ENCODE measurements around the gene IL10RA.

IL10RA gene

DNA sequence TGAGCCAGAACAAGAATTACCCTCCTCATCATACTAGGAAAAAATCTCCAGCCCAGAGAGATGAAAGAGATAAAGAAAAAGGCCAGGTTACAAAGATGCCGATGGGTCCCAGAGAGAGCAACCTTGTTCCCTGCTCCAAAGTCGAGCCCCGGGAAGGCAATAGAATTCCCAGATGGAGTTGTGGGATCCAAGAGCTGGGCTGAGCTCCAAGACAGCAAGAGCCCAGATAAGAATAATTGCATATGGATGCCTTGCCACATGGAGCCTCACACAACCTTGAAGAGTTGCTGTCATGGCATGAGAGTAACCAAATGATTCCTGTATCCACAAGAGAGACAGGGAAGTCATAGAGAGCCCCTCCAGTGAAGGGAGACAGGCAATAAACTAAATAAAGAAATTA, 30.9 kb downstream of the IL10RA start:
- Histone ChIP-seq H3K27me3 (ENCODE audit: insufficient read depth, insufficient read length) (no peaks in the 10 kb centered on the region), H3K4me1 (ENCODE audit: insufficient read depth, insufficient read length) (no peaks in the 10 kb centered on the region), H3K4me3 (ENCODE audit: insufficient read length, low read depth) (no peak overlapping the region), H3K36me3 (ENCODE audit: insufficient read depth, insufficient read length, low read length) (no peaks in the 10 kb centered on the region), H3K9me3 (ENCODE audit: insufficient read depth, low read length) (0 out of 2 replicates have a peak, but pooled peaks cover 5% of the 10 kb centered on the region), H3K9ac (ENCODE audit: insufficient read length, low read depth) (no peak overlapping the region)
- no peak for DNase-seq (ENCODE audit: low read depth, low spot score)
- no peak for TF ChIP-seq SUZ12 (IDR thresholded peaks at IDR 0.05; ENCODE audit: extremely low read depth, insufficient read depth, insufficient read length)
- TF ChIP-seq YY1 (IDR thresholded peaks at IDR 0.05; ENCODE audit: insufficient read depth, insufficient read length) = no peak
- TF ChIP-seq ZNF274 (IDR thresholded peaks at IDR 0.05; ENCODE audit: low read depth, low read length) = no peak

DNA sequence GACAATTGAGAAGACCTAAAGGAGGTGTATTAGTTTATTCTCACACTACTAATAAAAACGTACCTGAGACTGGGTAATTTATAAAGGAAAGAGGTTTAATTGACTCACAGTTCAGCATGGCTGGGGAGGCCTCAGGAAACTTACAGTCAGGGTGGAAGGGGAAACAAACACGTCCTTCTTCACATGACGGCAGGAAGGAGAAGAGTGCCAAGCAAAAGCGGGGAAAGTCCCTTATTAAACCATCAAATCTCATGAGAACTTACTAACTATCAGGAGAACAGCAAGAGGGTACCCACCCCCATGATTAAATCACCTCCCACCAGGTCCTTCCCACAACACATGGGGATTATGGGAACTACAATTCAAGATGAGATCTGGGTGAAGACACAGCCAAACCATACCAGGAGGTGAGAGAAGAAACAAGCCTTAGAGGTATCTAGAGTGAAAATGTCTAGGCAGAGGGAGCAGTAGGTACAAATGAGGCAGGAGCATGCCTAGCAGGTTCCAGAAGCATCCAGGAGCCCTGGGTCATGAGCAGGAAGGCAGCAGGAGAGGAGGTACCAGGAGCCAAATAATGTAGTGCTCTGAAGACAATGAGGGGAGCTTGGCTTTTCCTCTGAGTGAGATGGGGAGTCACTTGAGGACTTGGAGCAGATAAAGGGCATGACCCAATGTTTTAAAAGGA, 31.6 kb downstream of the IL10RA start:
- Histone ChIP-seq H3K36me3 (ENCODE audit: insufficient read depth, insufficient read length, low read length) (no peaks in the 10 kb centered on the region), H3K27me3 (ENCODE audit: insufficient read depth, insufficient read length) (no peaks in the 10 kb centered on the region), H3K4me3 (ENCODE audit: insufficient read length, low read depth) (no peak overlapping the region), H3K4me1 (ENCODE audit: insufficient read depth, insufficient read length) (no peaks in the 10 kb centered on the region), H3K9me3 (ENCODE audit: insufficient read depth, low read length) (0 out of 2 replicates have a peak, but pooled peaks cover 5% of the 10 kb centered on the region), H3K9ac (ENCODE audit: insufficient read length, low read depth) (no peak overlapping the region)
- no peak for TF ChIP-seq YY1 (IDR thresholded peaks at IDR 0.05; ENCODE audit: insufficient read depth, insufficient read length)
- no peak for TF ChIP-seq ZNF274 (IDR thresholded peaks at IDR 0.05; ENCODE audit: low read depth, low read length)
- no peak for TF ChIP-seq SUZ12 (IDR thresholded peaks at IDR 0.05; ENCODE audit: extremely low read depth, insufficient read depth, insufficient read length)
- no peak for DNase-seq (ENCODE audit: low read depth, low spot score)

DNA sequence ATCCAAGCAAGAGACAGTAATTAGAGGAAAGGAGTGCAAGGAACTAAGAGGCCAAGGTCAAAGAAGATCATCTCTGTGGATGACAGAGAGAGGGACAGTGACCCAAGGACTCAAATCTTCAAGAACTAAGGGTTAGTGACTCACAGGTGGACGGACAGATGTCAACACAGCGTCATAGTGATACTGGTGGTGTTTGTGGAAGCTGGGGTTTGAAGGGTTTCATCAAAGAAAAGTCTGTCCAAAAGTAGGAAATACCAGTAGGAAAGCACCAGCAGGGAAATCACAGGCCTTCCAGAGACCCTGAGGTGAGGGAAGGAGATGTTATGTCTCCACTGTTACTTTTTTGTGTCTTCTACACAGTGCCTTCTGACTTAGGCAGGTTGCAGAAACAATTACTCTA, 32.2 kb downstream of the IL10RA start:
- TF ChIP-seq SUZ12 (IDR thresholded peaks at IDR 0.05; ENCODE audit: extremely low read depth, insufficient read depth, insufficient read length) (no peak), ZNF274 (IDR thresholded peaks at IDR 0.05; ENCODE audit: low read depth, low read length) (no peak), YY1 (IDR thresholded peaks at IDR 0.05; ENCODE audit: insufficient read depth, insufficient read length) (no peak)
- H3K4me1 ChIP-seq (ENCODE audit: insufficient read depth, insufficient read length) = no peaks in the 10 kb centered on the region
- H3K9me3 ChIP-seq (ENCODE audit: insufficient read depth, low read length) = 0 out of 2 replicates have a peak, but pooled peaks cover 5% of the 10 kb centered on the region
- DNase-seq (ENCODE audit: low read depth, low spot score) = no peak
- no peak overlapping the region for H3K4me3 ChIP-seq (ENCODE audit: insufficient read length, low read depth)
- H3K36me3 ChIP-seq (ENCODE audit: insufficient read depth, insufficient read length, low read length) = no peaks in the 10 kb centered on the region
- no peaks in the 10 kb centered on the region for H3K27me3 ChIP-seq (ENCODE audit: insufficient read depth, insufficient read length)
- H3K9ac ChIP-seq (ENCODE audit: insufficient read length, low read depth) = no peak overlapping the region

DNA sequence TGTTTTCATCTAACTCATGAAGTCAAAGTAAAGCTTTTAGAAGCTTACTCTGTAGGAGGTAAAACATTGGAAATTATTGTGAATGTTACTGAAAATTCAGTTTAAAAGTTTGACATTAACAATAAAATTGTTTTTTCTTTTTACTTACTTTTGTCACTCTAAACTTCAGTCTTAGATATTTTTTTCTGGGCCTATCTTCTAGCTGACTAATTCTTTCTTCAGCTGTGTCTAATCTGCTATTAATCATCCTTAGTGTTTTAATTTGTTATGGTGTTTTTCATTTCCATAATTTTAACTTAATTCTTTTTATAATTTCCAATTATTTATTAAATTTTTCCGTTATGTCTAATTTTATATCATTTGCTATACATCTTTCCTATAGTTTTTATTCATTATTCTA, 35.0 kb downstream of the IL10RA start:
- Histone ChIP-seq H3K36me3 (ENCODE audit: insufficient read depth, insufficient read length, low read length) (no peaks in the 10 kb centered on the region), H3K4me3 (ENCODE audit: insufficient read length, low read depth) (no peak overlapping the region), H3K4me1 (ENCODE audit: insufficient read depth, insufficient read length) (no peaks in the 10 kb centered on the region), H3K27me3 (ENCODE audit: insufficient read depth, insufficient read length) (no peaks in the 10 kb centered on the region), H3K9me3 (ENCODE audit: insufficient read depth, low read length) (0 out of 2 replicates have a peak, but pooled peaks cover 5% of the 10 kb centered on the region), H3K9ac (ENCODE audit: insufficient read length, low read depth) (no peak overlapping the region)
- TF ChIP-seq SUZ12 (IDR thresholded peaks at IDR 0.05; ENCODE audit: extremely low read depth, insufficient read depth, insufficient read length) (no peak), YY1 (IDR thresholded peaks at IDR 0.05; ENCODE audit: insufficient read depth, insufficient read length) (no peak), ZNF274 (IDR thresholded peaks at IDR 0.05; ENCODE audit: low read depth, low read length) (no peak)
- DNase-seq (ENCODE audit: low read depth, low spot score) = no peak

DNA sequence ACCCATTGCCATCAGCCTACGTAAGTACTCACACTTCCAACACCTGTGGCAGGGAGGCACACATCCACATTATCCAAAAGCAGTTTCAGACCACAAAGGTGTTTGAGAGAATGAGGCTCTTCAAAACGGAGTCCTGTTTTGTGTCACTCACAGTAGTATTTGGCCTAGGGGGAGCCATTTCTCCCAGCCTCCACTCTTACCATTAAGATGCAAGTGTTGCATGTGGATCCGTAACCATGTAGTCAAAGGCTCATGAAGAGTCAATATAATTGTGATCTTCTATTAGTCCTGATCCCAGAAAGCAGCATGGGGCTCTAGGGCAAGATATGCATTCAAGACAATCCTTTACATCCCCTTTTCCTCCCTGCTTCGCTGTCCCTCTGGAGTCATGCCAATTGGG, 41.5 kb downstream of the IL10RA start:
- Histone ChIP-seq H3K27me3 (ENCODE audit: insufficient read depth, insufficient read length) (no peaks in the 10 kb centered on the region), H3K4me3 (ENCODE audit: insufficient read length, low read depth) (no peak overlapping the region), H3K4me1 (ENCODE audit: insufficient read depth, insufficient read length) (no peaks in the 10 kb centered on the region), H3K9ac (ENCODE audit: insufficient read length, low read depth) (no peak overlapping the region), H3K36me3 (ENCODE audit: insufficient read depth, insufficient read length, low read length) (no peaks in the 10 kb centered on the region), H3K9me3 (ENCODE audit: insufficient read depth, low read length) (no peaks in the 10 kb centered on the region)
- DNase-seq (ENCODE audit: low read depth, low spot score) = no peak
- TF ChIP-seq ZNF274 (IDR thresholded peaks at IDR 0.05; ENCODE audit: low read depth, low read length) = no peak
- no peak for TF ChIP-seq YY1 (IDR thresholded peaks at IDR 0.05; ENCODE audit: insufficient read depth, insufficient read length)
- no peak for TF ChIP-seq SUZ12 (IDR thresholded peaks at IDR 0.05; ENCODE audit: extremely low read depth, insufficient read depth, insufficient read length)

DNA sequence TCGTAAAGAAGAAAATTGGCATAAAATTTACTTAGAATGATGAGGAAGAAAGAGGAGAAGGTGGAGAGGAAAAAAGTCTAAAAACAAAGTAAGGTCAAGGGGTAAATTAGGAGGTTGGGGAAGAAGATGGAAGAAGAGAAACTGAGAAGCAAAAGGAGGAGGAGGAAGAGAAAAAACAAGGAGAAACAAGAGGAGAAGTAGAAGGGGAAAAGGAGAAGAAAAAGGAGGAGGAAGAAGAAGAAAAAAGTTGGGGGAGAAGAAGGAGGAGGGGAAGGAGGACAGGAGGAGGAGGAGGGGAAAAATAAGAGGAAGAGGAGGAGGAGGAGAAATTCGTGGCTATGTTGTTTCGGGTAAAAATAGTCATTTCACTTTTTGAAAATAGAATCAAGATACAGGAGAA, 42.4 kb downstream of the IL10RA start:
- TF ChIP-seq ZNF274 (IDR thresholded peaks at IDR 0.05; ENCODE audit: low read depth, low read length) = no peak
- no peak for TF ChIP-seq SUZ12 (IDR thresholded peaks at IDR 0.05; ENCODE audit: extremely low read depth, insufficient read depth, insufficient read length)
- TF ChIP-seq YY1 (IDR thresholded peaks at IDR 0.05; ENCODE audit: insufficient read depth, insufficient read length) = no peak
- Histone ChIP-seq H3K4me1 (ENCODE audit: insufficient read depth, insufficient read length) (no peaks in the 10 kb centered on the region), H3K9me3 (ENCODE audit: insufficient read depth, low read length) (no peaks in the 10 kb centered on the region), H3K27me3 (ENCODE audit: insufficient read depth, insufficient read length) (no peaks in the 10 kb centered on the region), H3K9ac (ENCODE audit: insufficient read length, low read depth) (no peak overlapping the region), H3K36me3 (ENCODE audit: insufficient read depth, insufficient read length, low read length) (no peaks in the 10 kb centered on the region), H3K4me3 (ENCODE audit: insufficient read length, low read depth) (no peak overlapping the region)
- DNase-seq (ENCODE audit: low read depth, low spot score) = no peak

DNA sequence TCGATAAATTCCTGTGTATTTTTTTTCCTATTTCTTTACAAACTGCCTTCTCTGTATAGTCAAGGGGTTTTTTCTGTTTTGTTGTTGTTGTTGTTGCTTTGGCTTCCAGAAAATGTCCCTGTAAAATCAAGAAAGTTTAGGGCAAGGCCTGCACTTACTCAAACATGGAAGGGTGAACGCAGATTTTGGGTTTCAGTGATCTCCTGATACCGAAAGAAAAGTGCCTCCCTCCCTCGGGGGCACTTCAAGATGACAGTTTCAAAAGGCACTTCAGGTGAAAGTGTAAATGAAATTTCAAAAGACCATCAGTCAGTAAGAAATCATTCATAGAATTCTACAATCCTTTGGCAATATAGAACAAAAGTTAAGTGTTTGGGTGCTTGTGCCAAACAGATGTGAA, 47.2 kb downstream of the IL10RA start:
- no peaks in the 10 kb centered on the region for H3K27me3 ChIP-seq (ENCODE audit: insufficient read depth, insufficient read length)
- H3K36me3 ChIP-seq (ENCODE audit: insufficient read depth, insufficient read length, low read length) = no peaks in the 10 kb centered on the region
- H3K9ac ChIP-seq (ENCODE audit: insufficient read length, low read depth) = no peak overlapping the region
- no peaks in the 10 kb centered on the region for H3K4me1 ChIP-seq (ENCODE audit: insufficient read depth, insufficient read length)
- TF ChIP-seq YY1 (IDR thresholded peaks at IDR 0.05; ENCODE audit: insufficient read depth, insufficient read length) (no peak), SUZ12 (IDR thresholded peaks at IDR 0.05; ENCODE audit: extremely low read depth, insufficient read depth, insufficient read length) (no peak), ZNF274 (IDR thresholded peaks at IDR 0.05; ENCODE audit: low read depth, low read length) (no peak)
- no peak overlapping the region for H3K4me3 ChIP-seq (ENCODE audit: insufficient read length, low read depth)
- no peaks in the 10 kb centered on the region for H3K9me3 ChIP-seq (ENCODE audit: insufficient read depth, low read length)
- no peak for DNase-seq (ENCODE audit: low read depth, low spot score)
